HepG2 (cell line): ENCODE measurements around the gene JPH3. TPM values are rescaled to one million over a fixed set of nuclear protein-coding genes. Genes with fewer than 3 reads are reported as not detected.

Source experiments
- ATAC-seq: fragments of 200-7000 bp; cut with Tn5 transposase; 3 replicates; pipeline ENCODE4 v1.9.1; 2020; ENCODE audit warnings: mild to moderate bottlenecking, moderate library complexity
- BruUV-seq: library from RNA; stranded (reverse); fragments of 400-500 nt; replicated peaks from 2 replicates; lab custom pipeline; 2021; lab: Mats Ljungman, UMichigan
- CTCF ChIA-PET: fragments of 300-600 bp; formaldehyde crosslinking; extraction: SDS; loops from one replicate; lab custom pipeline; 2021; ENCODE audit warnings: low total read pairs, inconsistent platforms, low intra/inter-chr PET ratio; lab: Yijun Ruan, JAX
- POLR2A ChIA-PET: fragments of 350-600 bp; sonication (Branson Sonifier 250); formaldehyde crosslinking; loops from one replicate; lab custom pipeline; 2020; ENCODE audit warnings: antibody characterized with exemption, inconsistent platforms; lab: Yijun Ruan, JAX
- DNase-seq: peaks from one replicate; pipeline ENCODE4 v3.0.0-alpha.2; 2015; ENCODE audit warnings: low spot score
- FAIRE-seq: peaks from 3 replicates; lab custom pipeline; 2011; peaks lifted over from hg19 to GRCh38; lab: Jason Lieb, UNC
- H2AFZ ChIP-seq: one replicate; pipeline ENCODE4 v1.6.1; 2011; ENCODE audit warnings: low read length, inconsistent platforms
- H3K27ac ChIP-seq: fragments of 300-600 bp; 3 replicates; pipeline ENCODE4 v1.8.0; 2011; ENCODE audit warnings: mixed run types, mild to moderate bottlenecking, mixed read lengths, low read length, inconsistent platforms; ENCODE audit not compliant: insufficient read depth; ENCODE audit errors: extremely low read length
- H3K27me3 ChIP-seq, 2 experiments: fragments of 200-600 bp in 1 of 2; 2 replicates in 1 of 2; 3 replicates in 1 of 2; pipeline versions ENCODE4 v1.6.0 to v1.8.0; 2011; ENCODE audit warnings: low read length in 2 of 2, mild to moderate bottlenecking in 2 of 2, moderate library complexity in 2 of 2, inconsistent platforms in 1 of 2; ENCODE audit not compliant: insufficient read depth in 2 of 2, control insufficient read depth in 1 of 2
- H3K36me3 ChIP-seq, 2 experiments: fragments of 200-600 bp in 1 of 2; replicated peaks in 1 of 2; 2 replicates in 1 of 2; 3 replicates in 1 of 2; pipeline versions ENCODE4 v1.5.1 to v1.8.0; 2011; ENCODE audit warnings: low read length in 2 of 2, inconsistent platforms in 1 of 2; ENCODE audit not compliant: insufficient read depth in 2 of 2, control insufficient read depth in 1 of 2
- H3K4me1 ChIP-seq: 2 replicates; pipeline ENCODE4 v1.5.1; 2012; ENCODE audit warnings: low read length, inconsistent platforms; ENCODE audit not compliant: insufficient read depth
- H3K4me2 ChIP-seq: 2 replicates; pipeline ENCODE4 v1.6.0; 2011; ENCODE audit warnings: low read depth, low read length, inconsistent platforms
- H3K4me3 ChIP-seq, 3 experiments: fragments of 200-600 bp in 1 of 3; sonication (generic), shearing (Covaris generic) in 1 of 3; replicated peaks in 1 of 3; 2 replicates each; pipeline ENCODE4 v1.5.1; 2011 to 2016; ENCODE audit warnings: low read length in 3 of 3, inconsistent platforms in 2 of 3, low read depth in 2 of 3, mild to moderate bottlenecking in 2 of 3, control low read depth in 1 of 3, mixed read lengths in 1 of 3; ENCODE audit not compliant: insufficient read depth in 1 of 3
- H3K79me2 ChIP-seq: one replicate; pipeline ENCODE4 v1.6.1; 2011; ENCODE audit warnings: low read length, inconsistent platforms; ENCODE audit not compliant: insufficient read depth
- H3K9ac ChIP-seq: 2 replicates; pipeline ENCODE4 v1.6.0; 2011; ENCODE audit warnings: mild to moderate bottlenecking, low read depth, low read length, inconsistent platforms; ENCODE audit not compliant: insufficient read depth
- H3K9me3 ChIP-seq: 2 replicates; pipeline ENCODE4 v1.5.1; 2012; ENCODE audit warnings: mild to moderate bottlenecking, low read length
- H4K20me1 ChIP-seq: 2 replicates; pipeline ENCODE4 v1.6.0; 2011; ENCODE audit warnings: inconsistent platforms, mild to moderate bottlenecking, low read length, moderate library complexity; ENCODE audit not compliant: insufficient read depth
- ATF1 ChIP-seq: IDR thresholded peaks from 2 replicates; pipeline ENCODE4 v1.6.1; 2016; ENCODE audit warnings: mild to moderate bottlenecking, control low read depth
- HDAC1 ChIP-seq: sonication (generic); formaldehyde crosslinking; IDR thresholded peaks from 2 replicates; pipeline ENCODE4 v1.5.1; 2020; ENCODE audit warnings: mild to moderate bottlenecking, missing genetic modification reagents
- KLF11 ChIP-seq: IDR thresholded peaks from 2 replicates; pipeline ENCODE4 v1.6.1; 2016; ENCODE audit warnings: missing compliant biosample characterization
- MAFF ChIP-seq: IDR thresholded peaks from 2 replicates; pipeline ENCODE4 v1.6.1; 2011; ENCODE audit warnings: low read depth, low read length, improper control_type of control experiment
- MAFK ChIP-seq, 2 experiments: IDR thresholded peaks in 1 of 2; conservative IDR thresholded peaks in 1 of 2; 2 replicates each; pipeline ENCODE4 v1.6.1; 2011; ENCODE audit warnings: improper control_type of control experiment in 2 of 2, low read length in 2 of 2
- RARA ChIP-seq: IDR thresholded peaks from 2 replicates; pipeline ENCODE4 v1.6.1; 2016; ENCODE audit warnings: missing genetic modification reagents, missing compliant biosample characterization
- RXRB ChIP-seq: IDR thresholded peaks from 2 replicates; pipeline ENCODE4 v1.6.1; 2016; ENCODE audit warnings: borderline replicate concordance, missing genetic modification reagents, missing compliant biosample characterization
- SNRNP70 ChIP-seq: fragments of 200-400 bp; formaldehyde crosslinking; IDR thresholded peaks from 2 replicates; pipeline ENCODE4 v1.6.1; 2017; ENCODE audit warnings: mild to moderate bottlenecking, low read depth, low read length, moderate library complexity
- ZNF761 ChIP-seq: sonication (generic); formaldehyde crosslinking; conservative IDR thresholded peaks from 2 replicates; pipeline ENCODE4 v1.4.0; 2020; ENCODE audit warnings: mild to moderate bottlenecking, missing genetic modification reagents
- WGBS: methylation state at CpG from one replicate; pipeline ENCODE4 v1.1.6; 2017; ENCODE audit warnings: low lambda C conversion rate; 5-methylcytosine and 5-hydroxymethylcytosine counted together
- in situ Hi-C: cut with HindIII; loops from 2 replicates; pipeline ENCODE4 v1.10.0; 2017; ENCODE audit warnings: low pct_unique_long_range_greater_than_20kb; ENCODE audit not compliant: extremely low pct_ligation_motif_present
- intact Hi-C: fragments of 100-400 bp; cut with micrococcal nuclease; formaldehyde crosslinking; loops from one replicate; pipeline ENCODE4 v1.10.0; 2022; ENCODE audit not compliant: unreplicated experiment
- polyA plus RNA-seq, 8 experiments: library from polyadenylated mRNA; depleted of rRNA in 3 of 8; stranded (reverse) in 7 of 8; unstranded in 1 of 8; fragments of >200 nt; fragmentation: Illumina TruSeq in 4 of 8; extraction: Trizol in 4 of 8; gene quantifications; 2 replicates each; pipeline versions ENCODE4 v1.2.1 to v1.2.3, GENCODE V29; 2011 to 2016; ENCODE audit warnings: low read depth in 4 of 8, missing spikeins in 1 of 8, mixed read lengths in 1 of 8; ENCODE audit not compliant: insufficient read depth in 1 of 8
- total RNA-seq, 5 experiments: library from RNA; depleted of rRNA; stranded (reverse); fragments of >200 nt; fragmentation: Illumina TruSeq; extraction: Trizol; gene quantifications; 2 replicates each; pipeline ENCODE4 v1.2.3, GENCODE V29; 2016; ENCODE audit warnings: low read depth in 1 of 5
- TF ChIP-seq, protein P1 (sequence below), 2 experiments: IDR thresholded peaks; 2 replicates each; pipeline ENCODE4 v1.6.1; 2011 to 2012; ENCODE audit warnings: low read length in 2 of 2, borderline replicate concordance in 1 of 2, low read depth in 1 of 2, mild to moderate bottlenecking in 1 of 2, moderate library complexity in 1 of 2
- TF ChIP-seq, protein P2 (sequence below): sonication (generic); formaldehyde crosslinking; IDR thresholded peaks from 2 replicates; pipeline ENCODE4 v1.4.0; 2020; ENCODE audit warnings: missing genetic modification reagents, borderline replicate concordance

JPH3 gene
- total and polyA plus RNA-seq, 2 of the 13 experiments (the other 11 are each of a cell fraction or from before 2014, with no cell fraction given), result not detected

DNA sequence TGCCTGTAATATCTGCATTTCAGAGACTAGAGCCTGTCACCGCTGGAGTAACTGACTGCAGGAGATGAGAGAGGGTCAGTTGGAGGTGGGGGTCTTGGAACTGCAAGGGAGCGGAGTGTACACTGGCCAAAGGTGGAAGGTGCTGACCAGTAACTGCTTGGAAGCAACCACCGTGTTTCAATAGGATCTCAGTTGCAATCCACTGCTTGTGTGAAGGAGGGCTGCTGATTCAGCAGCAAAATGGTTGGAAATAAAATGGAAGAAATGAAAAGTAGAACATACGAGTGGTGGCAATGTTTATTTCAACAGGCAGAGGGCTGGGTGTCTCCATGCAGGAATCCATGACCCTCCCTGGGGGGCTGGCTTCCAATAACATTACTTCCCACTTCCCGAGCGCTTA, 2.1 kb upstream of the JPH3 start:
- ATAC-seq (no peak), DNase-seq (no peak), FAIRE-seq (no peak)
- Histone ChIP-seq H3K4me2 (no peak overlapping the region), H3K9ac (no peak overlapping the region), H3K9me3 (no peaks in the 10 kb centered on the region), H4K20me1 (no peaks in the 10 kb centered on the region; the same call in 1 of the 2 replicates), H3K79me2 (no peaks in the 10 kb centered on the region), H3K27ac (no peak overlapping the region), H3K4me3 (no peak overlapping the region), H3K4me1 (no peaks in the 10 kb centered on the region), H3K27me3 (peaks cover 34 to 72% of the 10 kb centered on the region in 2 experiments), H2AFZ (no peak overlapping the region), H3K36me3 (no peaks in the 10 kb centered on the region)
- no TSS peak for BruUV-seq
- intact Hi-C loops (loop anchor here (10.0 kb wide), 1 partner anchor 65 kb away; no protein-coding TSS in a partner anchor), in situ Hi-C loops (no loop called here)
- ChIA-PET CTCF (no interaction called here), POLR2A (no interaction called here)
- 27% methylated on average over 6 of the region's 6 CpGs for WGBS
- TF ChIP-seq HDAC1 (no peak), MAFF (peak; percentile 36; the same call in 1 of the 2 replicates), RXRB (CRISPR knock-in tag) (no peak), MAFK (conservative IDR thresholded peaks at IDR 0.05 in 1 of 2, IDR thresholded peaks at IDR 0.05 in 1 of 2; ENCODE audit: low read length in 2 of 2) (peak; percentile 45 to 49; a peak in 2 of 4 replicates), RARA (CRISPR knock-in tag) (no peak), KLF11 (no peak), ATF1 (CRISPR knock-in tag) (no peak), ZNF761 (CRISPR knock-in tag) (no peak), SNRNP70 (no peak)
- TF ChIP-seq, protein P1, sequence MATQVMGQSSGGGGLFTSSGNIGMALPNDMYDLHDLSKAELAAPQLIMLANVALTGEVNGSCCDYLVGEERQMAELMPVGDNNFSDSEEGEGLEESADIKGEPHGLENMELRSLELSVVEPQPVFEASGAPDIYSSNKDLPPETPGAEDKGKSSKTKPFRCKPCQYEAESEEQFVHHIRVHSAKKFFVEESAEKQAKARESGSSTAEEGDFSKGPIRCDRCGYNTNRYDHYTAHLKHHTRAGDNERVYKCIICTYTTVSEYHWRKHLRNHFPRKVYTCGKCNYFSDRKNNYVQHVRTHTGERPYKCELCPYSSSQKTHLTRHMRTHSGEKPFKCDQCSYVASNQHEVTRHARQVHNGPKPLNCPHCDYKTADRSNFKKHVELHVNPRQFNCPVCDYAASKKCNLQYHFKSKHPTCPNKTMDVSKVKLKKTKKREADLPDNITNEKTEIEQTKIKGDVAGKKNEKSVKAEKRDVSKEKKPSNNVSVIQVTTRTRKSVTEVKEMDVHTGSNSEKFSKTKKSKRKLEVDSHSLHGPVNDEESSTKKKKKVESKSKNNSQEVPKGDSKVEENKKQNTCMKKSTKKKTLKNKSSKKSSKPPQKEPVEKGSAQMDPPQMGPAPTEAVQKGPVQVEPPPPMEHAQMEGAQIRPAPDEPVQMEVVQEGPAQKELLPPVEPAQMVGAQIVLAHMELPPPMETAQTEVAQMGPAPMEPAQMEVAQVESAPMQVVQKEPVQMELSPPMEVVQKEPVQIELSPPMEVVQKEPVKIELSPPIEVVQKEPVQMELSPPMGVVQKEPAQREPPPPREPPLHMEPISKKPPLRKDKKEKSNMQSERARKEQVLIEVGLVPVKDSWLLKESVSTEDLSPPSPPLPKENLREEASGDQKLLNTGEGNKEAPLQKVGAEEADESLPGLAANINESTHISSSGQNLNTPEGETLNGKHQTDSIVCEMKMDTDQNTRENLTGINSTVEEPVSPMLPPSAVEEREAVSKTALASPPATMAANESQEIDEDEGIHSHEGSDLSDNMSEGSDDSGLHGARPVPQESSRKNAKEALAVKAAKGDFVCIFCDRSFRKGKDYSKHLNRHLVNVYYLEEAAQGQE (IDR thresholded peaks at IDR 0.05; ENCODE audit: borderline replicate concordance in 1 of 2, low read depth in 1 of 2, low read length in 2 of 2), result no peak
- TF ChIP-seq, protein P2, sequence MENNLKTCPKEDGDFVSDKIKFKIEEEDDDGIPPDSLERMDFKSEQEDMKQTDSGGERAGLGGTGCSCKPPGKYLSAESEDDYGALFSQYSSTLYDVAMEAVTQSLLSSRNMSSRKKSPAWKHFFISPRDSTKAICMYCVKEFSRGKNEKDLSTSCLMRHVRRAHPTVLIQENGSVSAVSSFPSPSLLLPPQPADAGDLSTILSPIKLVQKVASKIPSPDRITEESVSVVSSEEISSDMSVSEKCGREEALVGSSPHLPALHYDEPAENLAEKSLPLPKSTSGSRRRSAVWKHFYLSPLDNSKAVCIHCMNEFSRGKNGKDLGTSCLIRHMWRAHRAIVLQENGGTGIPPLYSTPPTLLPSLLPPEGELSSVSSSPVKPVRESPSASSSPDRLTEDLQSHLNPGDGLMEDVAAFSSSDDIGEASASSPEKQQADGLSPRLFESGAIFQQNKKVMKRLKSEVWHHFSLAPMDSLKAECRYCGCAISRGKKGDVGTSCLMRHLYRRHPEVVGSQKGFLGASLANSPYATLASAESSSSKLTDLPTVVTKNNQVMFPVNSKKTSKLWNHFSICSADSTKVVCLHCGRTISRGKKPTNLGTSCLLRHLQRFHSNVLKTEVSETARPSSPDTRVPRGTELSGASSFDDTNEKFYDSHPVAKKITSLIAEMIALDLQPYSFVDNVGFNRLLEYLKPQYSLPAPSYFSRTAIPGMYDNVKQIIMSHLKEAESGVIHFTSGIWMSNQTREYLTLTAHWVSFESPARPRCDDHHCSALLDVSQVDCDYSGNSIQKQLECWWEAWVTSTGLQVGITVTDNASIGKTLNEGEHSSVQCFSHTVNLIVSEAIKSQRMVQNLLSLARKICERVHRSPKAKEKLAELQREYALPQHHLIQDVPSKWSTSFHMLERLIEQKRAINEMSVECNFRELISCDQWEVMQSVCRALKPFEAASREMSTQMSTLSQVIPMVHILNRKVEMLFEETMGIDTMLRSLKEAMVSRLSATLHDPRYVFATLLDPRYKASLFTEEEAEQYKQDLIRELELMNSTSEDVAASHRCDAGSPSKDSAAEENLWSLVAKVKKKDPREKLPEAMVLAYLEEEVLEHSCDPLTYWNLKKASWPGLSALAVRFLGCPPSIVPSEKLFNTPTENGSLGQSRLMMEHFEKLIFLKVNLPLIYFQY, result no peak
